Measurements from ENCODE around the gene SCARF2. TPM values are rescaled to one million over a fixed set of nuclear protein-coding genes. Genes with fewer than 3 reads are reported as not detected.
"Not testable (repeated sequence)": the region's sequence is repeated elsewhere in the genome, so short reads cannot be mapped to it uniquely, and the experiment has no call there.

SCARF2 gene
- total RNA-seq, 1 experiment from 2014 or later: 10.8 TPM

- not testable (repeated sequence) for H3K27ac ChIP-seq (ENCODE audit: insufficient read length, low read depth, low read length); H3K79me2 ChIP-seq (ENCODE audit: insufficient read depth, low read length); H2BK20ac ChIP-seq (ENCODE audit: low read depth, low read length, poor library complexity, severe bottlenecking); H3K4me2 ChIP-seq (ENCODE audit: insufficient read depth, insufficient read length, low read length); H3K56ac ChIP-seq (ENCODE audit: insufficient read length, low read depth, low read length); H4K5ac ChIP-seq (ENCODE audit: insufficient read length, low read depth, low read length); H3K9me3 Mint-ChIP-seq; H3K18ac ChIP-seq (ENCODE audit: insufficient read length, low read depth, low read length); H3K36me3 Mint-ChIP-seq (ENCODE audit: insufficient read depth in 1 of 3, low read depth in 3 of 3); H3K4me1 ChIP-seq (ENCODE audit: insufficient read depth, low read length); H3K27ac Mint-ChIP-seq; H2BK15ac ChIP-seq (ENCODE audit: low read depth, low read length); H2AK5ac ChIP-seq (ENCODE audit: insufficient read length, low read length); H2BK12ac ChIP-seq (ENCODE audit: insufficient read length, low read depth, low read length); H3K4me1 Mint-ChIP-seq; H3T11ph ChIP-seq (ENCODE audit: low read length); H4K91ac ChIP-seq (ENCODE audit: insufficient read length, low read depth, low read length); H3K4ac ChIP-seq (ENCODE audit: low read depth, low read length); H3K9me3 ChIP-seq (ENCODE audit: control insufficient read depth, low read depth, low read length); H2BK120ac ChIP-seq (ENCODE audit: low read depth, low read length, poor library complexity, severe bottlenecking); H2AFZ ChIP-seq (ENCODE audit: low read length); H3K9ac ChIP-seq (ENCODE audit: extremely low read depth, insufficient read length, low read length); H4K20me1 ChIP-seq (ENCODE audit: control insufficient read depth, insufficient read depth, insufficient read length); DNase-seq; H2BK5ac ChIP-seq (ENCODE audit: insufficient read length, low read length); H3K27me3 ChIP-seq (ENCODE audit: insufficient read depth, low read length); H3K14ac ChIP-seq (ENCODE audit: insufficient read depth, low read length); H4K8ac ChIP-seq (replicated peaks; ENCODE audit: insufficient read length, low read depth, low read length); H3K79me1 ChIP-seq (ENCODE audit: insufficient read depth, low read depth, low read length, poor library complexity, severe bottlenecking); H3K23me2 ChIP-seq (ENCODE audit: insufficient read length, low read depth, low read length, poor library complexity, severe bottlenecking); H3K23ac ChIP-seq (ENCODE audit: insufficient read length, low read depth, low read length); H3K4me3 Mint-ChIP-seq
- H3K27me3 Mint-ChIP-seq (ENCODE audit: low read depth): peaks cover 15% of the 10 kb centered on the region
- no CpG with 5 or more reads among the region's 3 CpGs for WGBS (ENCODE audit: extremely low coverage, insufficient read length, low lambda C conversion rate)
Observed at GRCh38 chr22:20415241-20415640, 22.4 kb downstream of the SCARF2 start.
